CD4-positive, alpha-beta T cell treated with Interleukin-4 for 1 hour (primary cell): ENCODE data around the gene TIMP3.

Experiments
- DNase-seq, 2 donors: peaks; one replicate each; pipeline ENCODE4 v3.0.0-alpha.2; 2020 to 2022

Gene TIMP3

DNA sequence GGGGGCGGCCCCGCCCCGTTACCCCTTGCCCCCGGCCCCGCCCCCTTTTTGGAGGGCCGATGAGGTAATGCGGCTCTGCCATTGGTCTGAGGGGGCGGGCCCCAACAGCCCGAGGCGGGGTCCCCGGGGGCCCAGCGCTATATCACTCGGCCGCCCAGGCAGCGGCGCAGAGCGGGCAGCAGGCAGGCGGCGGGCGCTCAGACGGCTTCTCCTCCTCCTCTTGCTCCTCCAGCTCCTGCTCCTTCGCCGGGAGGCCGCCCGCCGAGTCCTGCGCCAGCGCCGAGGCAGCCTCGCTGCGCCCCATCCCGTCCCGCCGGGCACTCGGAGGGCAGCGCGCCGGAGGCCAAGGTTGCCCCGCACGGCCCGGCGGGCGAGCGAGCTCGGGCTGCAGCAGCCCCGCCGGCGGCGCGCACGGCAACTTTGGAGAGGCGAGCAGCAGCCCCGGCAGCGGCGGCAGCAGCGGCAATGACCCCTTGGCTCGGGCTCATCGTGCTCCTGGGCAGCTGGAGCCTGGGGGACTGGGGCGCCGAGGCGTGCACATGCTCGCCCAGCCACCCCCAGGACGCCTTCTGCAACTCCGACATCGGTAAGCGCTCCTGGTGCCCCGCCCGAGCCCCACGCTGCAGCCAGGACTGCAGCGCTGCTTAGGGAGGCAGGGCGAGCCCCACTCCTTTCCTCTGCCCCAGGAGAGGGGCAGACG, at the start of gene TIMP3:
Gene TIMP3 (plus strand): TSS at position 169 of the 700 bp plus-strand sequence. CDS start 297 bp downstream, at position 466.
- no peak for DNase-seq

DNA sequence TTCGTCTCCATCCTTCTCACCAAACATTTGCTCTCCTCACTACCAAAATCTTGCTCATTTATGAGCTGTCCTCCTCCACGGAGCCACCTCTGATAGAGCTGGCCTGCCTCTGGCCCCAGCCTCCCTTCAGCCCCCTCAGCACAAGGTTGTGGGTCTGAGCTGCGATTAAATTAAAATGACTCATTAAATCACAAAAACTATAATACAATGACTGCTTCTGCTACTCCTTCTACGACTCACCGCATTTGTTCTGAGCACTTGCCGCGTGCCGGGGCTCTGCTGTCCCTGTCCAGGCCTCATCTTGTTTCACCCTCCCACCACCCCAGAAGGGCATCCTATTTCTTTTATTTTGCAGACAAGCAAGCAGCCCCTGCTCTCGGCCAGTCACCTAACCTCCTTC, 49.2 kb upstream of the TIMP3 start:
- no peak for DNase-seq

DNA sequence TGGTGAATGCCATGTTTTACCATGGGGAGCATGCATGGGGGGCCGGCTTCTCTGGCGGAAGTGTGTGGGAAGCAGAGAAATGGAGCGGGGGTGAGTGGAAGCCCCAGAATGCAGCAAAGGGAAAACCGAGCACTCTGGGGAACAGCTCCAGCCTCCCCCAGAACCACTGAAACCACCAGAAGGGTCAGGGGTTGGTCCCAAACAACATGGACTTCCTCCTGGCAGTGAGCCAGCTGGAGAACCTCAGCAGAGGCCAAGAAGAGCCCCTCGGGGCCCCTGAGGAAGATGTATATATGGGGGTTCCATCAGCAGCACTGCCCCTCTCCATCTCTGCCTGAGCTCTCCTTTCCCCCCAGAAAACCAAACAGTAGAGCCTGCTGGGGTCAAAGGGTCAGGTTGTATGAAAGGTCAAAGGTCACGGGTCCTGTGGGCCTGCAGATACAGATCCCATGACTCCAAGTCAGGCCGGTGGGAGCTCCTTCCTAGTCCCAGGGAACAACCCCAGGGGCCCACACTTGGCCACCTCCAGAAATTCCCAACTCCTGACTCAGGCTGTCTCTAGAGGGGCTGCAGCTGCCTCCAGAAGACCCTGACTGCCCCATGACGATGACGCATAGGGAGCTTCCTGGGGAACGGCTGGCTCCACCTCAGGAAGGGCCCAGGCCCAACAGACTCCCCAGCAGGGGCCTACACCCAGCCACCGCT, 48.5 kb upstream of the TIMP3 start:
- DNase-seq: no peak

DNA sequence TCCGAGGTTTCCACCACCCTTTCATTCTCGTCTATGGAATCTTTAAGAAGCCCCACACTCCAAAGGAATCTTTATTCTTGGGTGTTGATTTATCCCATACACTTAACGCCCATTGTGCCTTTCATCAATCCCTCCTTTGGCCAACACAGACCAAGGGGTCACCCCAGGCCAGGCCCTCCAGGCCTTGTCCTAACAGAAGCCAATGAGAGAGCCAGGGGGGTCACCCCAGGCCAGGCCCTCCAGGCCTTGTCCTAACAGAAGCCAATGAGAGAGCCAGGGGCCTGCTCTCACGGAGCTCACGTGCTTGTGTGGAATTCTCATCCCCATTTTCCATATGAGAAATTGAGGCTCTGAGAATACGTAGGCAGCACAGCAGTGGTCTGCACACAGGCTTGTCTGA, 47.9 kb upstream of the TIMP3 start:
- DNase-seq: no peak

DNA sequence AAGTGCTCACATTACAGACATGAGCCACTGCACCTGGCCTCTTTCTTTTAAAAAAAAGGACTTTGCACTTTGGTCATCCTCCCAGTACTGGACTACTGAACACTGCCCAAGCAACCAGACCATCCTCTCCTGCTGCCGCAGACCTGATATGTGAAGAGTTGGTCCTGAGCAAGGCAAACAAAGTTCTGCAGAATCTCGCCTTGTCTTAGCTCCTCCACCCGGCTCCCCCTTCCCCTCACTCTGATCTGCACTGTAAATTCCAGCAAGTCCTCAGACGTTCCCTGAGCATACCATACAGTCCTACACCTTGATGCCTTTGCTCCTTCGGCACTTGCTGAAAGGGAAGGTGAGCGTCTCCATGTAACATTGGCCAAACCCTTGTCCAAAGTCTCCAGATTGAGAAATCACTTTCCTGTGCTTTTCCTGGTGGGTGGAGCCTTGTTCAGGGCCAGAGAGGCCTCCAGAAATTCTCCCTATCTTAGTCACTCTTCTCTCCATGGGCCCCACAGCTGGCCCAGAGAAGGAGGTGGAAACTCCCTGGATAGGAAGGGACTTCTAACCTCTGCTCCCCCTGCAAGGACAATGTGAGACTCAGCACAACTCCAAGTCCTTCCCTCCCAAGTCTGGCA, 47.0 kb upstream of the TIMP3 start:
- no peak for DNase-seq

DNA sequence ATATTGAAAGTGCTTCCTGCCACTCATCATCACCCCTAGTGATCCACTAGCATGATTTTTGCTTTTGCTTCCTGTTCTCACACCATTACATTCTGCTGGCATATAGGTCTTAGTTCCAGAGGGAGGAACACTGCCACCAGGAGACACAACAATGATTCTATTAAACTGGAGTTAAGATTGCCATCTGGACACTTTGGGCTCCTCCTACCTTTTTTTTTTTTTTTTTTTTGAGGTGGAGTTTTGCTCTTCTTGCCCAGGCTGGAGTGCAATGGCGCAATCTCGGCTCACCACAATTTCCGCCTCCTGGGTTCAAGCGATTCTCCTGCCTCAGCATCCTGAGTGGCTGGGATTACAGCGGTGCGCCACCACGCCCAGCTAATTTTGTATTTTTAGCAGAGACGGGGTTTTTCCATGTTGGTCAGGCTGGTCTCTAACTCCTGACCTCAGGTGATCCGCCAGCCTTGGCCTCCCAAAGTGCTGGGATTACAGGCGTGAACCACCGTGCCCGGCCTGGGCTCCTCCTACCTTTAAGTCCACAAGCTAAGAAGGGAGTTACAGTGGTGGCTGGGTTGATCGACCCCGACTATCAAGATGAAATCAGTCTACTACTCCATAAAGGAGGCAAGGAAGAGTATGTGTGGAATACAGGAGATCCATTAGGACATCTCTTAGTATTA, 44.3 kb upstream of the TIMP3 start:
- DNase-seq: peak in 1 of 2 donors; percentile 24

DNA sequence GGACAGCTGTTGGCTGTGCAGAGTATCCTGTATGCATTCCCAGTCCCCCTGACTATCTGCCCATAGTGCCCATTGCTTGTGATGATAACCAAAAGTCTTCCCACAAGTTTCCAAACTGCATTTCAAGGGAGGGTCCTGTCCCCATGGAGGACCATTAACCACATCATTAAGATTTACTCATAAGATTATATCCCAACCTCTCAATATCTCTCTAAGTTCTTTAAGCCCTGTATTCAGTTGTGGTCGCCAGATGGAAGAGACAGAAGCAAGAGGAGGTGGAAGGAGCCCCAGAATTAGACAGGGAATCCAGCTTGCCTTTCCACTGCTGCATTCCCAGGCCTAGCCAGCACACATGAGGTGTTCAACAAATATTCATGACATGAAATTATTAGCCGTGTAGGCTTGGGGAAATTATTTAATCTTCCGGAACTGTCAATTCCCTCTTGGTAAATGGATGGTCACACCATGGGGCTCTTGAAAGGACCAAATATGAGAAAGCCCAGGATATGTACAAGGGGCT, 42.6 kb upstream of the TIMP3 start:
- no peak for DNase-seq

DNA sequence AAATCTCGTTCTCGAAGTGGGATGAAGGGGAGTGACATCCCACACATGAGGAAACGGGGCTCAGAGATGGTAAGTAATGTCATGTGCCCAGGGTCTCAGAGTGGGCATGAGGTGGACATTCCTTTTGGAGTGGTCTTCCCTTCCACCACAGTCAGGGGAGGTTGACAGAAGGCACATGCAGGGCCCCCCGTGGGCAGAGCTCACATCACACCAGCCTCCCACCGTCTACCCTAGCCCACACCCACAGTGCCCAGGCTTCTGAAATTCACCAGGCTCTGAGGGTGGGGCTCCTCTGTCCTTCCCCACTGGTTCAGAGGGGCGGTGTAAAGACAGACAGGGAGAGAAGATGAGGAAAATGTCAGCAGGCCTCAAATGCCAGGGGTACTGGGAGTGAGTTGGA, 41.1 kb upstream of the TIMP3 start:
- DNase-seq: no peak

DNA sequence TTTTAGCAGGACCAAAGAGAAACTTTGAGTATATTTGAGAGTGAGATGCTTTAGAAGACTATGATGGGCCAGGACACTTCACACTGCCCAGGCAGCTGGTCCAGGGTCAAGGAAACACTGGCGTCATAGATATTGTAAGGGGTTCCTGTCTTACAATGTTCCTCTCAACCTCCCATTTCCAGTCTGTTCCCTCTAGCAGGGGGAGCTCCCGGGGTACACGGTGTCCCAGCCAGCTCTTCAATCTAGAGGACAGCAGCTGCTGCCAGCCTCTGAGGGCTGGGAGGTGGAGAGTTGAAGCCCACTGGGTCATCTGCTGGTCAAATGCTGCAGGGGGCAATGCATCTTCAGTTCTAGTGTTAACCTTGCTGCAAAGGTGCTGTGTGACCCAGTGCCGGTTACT, 40.7 kb upstream of the TIMP3 start:
- DNase-seq: no peak

DNA sequence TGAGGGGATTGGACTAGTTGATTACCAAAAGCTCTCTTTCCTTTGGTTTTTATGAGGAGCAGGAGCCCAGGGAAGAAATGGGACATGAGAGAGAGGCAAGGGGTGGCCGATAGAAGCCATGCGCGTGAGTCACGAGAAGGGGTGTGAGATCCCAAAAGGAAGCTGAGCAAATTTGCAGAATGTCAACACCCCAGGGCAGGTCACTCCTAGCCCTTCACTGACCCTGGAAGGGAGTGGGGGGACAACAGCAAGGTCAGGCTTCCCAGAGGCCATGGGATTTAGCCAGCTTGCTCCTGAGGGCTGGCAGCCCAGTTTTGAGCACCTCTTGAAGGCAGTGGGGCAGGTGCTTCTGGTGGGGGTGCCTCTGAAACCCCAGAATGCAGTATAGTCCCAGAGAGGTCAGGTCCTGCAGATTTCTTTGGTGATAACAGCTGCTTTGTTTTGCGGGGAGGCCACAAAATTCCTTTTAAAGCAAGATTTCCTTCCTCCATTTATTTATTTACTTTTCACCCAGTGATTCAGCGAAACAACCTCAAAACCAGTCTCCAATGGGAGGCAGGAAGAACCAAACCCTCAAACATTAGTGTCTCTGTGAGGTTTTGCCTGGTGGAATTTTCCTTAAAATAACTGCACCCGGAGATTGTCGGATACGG, 40.1 kb upstream of the TIMP3 start:
- no peak for DNase-seq

DNA sequence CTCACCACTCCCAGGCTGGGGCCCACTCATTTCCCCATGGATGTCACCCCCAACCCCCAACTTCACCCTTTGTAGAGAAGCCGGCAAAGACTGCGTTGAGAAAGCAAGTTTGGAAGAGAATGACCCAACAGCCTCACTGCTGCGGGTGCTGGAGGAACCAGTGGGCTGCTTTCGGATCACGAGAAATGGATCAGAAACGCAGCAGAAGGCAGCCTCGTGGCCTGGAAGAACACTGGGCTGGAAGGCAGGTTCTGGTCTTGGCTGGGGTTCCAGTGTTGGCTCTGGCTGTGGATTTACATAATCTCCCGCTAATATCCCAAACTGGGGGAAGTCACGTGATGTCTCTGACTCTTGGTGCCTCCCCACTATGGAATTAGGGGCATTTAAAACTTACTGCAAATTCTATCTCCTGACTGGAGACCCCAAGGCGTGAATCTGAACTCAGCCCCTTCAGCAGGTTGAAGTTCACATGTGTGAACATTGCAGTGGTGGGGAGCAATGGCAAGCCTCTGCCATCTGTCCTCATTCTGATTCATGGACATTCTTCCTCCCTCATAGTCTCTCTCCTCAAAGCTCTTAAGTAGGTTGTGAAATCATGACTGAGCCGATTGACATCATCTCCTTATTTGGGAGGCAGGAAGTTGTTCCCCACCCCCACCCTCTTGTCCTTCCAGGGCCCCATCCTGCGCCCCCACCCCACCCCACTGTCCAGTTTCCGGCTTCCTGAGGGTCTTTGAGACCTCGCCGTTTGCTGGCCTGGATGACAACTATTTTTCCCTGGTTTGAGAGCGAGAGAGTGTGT, 37.0 kb upstream of the TIMP3 start:
- no peak for DNase-seq

DNA sequence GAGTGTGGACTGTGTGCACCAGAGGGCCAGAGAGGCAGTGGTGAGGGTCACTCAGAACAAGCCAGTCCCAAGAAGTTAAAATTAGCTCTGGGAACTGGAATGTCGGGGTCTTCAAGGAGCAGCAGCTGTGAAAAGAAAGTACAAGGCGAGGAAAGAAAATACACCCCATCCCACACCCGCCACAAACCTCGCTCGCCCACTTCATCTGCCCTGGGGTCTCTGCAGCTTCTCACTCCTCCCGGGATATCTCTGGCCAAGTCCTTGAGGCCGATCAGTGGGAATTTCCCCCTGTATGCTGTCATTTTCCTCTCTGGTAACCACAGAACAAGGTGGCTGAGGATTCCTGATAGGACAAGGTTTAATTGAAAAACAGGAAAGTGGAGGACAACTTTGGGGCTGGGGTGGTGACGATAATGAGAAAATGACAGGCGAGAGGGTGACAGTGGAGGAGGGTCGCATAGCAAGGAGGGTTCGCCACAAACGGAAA, 36.3 kb upstream of the TIMP3 start:
- DNase-seq: no peak

DNA sequence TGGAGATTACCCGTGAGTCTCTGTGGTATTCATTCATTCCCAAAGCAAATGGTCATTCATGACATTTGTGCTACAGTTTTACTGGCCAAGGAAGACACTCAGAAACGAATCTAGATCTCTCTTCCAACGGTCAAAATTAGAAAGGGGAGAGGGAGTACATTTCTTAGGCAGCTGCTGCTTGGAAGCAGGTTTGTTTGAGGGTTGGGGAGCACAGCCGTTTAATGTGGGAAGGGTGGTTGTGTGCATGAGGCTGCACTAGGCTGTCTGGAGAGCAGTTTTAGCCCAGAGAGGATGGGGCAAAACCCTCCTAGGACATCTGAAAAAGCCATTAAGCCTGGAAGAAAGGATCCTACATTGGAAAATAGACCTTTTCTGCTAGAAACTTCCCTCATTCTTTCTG, 29.7 kb upstream of the TIMP3 start:
- DNase-seq: no peak

DNA sequence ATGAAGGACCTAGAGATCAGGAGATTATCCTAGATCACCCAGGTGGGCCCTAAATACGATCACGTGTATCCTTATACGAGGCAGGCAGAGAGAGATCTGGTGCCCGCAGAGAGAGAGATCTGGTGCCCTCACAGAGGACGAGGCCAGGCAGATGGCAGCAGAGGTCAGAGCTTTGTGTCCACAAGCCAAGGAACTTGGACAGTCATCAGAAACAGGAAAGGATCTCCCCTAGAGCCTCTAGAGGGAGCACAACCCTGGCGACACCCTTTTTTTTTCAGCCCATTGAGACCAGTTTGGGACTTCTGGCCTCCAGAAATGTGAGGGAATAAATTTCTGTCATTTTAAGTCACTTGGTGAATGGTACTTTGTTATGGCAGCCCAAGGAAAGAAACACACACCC, 25.5 kb upstream of the TIMP3 start:
- no peak for DNase-seq

DNA sequence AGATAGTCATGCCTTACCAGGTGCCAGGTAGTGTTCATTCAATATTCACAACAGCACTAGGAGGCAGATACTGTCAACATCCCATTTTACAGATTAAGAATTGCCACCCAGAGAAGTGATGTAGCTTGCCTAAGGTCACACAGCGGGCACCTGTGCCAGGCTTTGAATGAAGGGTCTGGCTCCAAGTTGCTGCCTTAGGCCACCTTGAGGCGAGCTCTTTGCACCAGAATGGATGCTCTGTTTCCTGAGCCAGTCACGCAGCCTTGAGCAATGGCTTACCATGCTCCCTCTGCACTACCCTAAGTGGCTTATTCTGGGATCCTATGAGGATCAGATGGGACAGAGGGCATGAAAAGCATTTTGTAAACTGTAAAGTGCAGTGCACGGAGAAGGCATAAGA, 25.1 kb upstream of the TIMP3 start:
- DNase-seq: no peak

DNA sequence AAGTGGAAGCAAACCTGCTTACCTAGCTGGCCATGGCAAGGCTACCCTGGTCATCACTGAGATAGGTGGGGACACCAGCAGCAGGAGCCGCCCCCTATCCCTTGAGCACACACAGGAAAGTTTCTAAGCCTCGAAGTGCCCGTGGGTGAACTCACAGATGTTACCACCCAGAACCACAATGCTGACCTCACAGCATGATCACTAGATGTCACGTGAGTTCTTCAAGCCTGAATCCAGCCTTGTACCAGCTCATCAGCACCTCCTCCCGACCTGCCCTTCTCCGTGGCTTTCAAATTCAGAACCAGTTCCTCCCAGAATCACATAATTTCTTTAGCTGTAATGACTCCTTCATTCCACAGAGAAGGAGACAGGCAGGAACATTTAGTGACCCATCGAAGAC, 24.7 kb upstream of the TIMP3 start:
- DNase-seq: no peak

DNA sequence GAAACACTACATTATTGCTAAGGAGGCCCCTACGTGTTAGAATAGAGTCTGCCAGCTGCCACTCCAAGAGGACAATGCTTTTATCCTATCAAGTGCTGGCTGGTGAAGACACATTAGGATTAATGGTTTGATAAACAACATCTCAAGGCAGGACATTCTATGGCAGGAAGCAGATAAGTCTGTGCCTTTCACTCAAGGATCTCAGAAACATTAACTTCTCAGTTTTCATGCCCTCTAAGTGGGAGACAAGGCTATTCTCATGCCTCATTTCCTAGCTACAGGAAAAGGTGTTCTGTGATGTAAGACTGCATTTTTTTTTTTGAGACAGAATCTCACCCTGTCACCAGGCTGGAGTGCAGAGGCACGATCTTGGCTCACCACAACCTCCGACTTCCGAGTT, 23.5 kb upstream of the TIMP3 start:
- DNase-seq: no peak

DNA sequence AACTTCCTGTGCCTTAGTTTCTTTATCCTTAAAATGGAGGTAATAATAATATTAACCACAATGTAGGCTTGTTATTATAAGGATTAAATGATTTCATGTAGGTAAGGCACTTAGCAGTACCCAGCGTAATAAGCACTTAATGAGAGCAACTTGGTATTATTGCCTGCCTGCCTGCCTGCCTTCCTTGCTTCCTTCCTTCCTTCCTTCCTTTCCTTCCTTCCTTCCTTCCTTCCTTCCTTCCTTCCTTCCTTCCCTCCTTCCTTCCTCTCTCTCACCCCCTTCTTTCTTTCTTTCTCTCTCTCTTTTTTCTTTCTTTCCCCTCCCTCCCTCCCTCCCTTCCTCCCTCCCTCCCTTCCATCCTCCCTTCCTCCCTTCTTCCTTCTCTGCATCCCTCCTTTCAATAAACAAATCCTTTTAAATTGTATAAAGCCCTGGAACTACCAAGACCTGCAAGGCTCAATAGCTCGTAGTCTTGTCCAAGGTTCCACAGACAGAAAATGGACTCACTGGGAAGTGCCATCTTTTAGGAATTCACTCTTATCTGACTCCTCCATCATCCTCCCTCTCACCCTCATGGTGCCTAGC, 20.7 kb upstream of the TIMP3 start:
- no peak for DNase-seq

DNA sequence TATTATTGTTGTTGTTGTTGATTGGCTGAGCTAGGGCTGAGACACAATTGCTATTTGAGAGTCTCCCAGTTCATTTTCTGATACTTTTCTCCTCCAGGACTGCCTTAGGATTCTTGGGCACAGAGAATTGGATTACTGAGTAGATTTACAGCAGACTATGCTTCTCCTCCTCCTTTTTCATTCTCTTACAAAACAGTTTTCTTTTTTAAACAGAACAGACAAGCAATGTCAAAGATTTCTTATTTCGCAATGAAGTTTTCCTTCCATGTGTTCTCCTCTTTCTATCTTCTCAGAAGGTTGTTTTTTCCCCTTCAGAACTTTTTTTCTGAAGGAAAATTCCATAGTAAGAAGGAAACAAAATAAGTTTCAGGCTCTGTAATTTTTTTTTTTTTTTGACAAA, 19.8 kb upstream of the TIMP3 start:
- no peak for DNase-seq

DNA sequence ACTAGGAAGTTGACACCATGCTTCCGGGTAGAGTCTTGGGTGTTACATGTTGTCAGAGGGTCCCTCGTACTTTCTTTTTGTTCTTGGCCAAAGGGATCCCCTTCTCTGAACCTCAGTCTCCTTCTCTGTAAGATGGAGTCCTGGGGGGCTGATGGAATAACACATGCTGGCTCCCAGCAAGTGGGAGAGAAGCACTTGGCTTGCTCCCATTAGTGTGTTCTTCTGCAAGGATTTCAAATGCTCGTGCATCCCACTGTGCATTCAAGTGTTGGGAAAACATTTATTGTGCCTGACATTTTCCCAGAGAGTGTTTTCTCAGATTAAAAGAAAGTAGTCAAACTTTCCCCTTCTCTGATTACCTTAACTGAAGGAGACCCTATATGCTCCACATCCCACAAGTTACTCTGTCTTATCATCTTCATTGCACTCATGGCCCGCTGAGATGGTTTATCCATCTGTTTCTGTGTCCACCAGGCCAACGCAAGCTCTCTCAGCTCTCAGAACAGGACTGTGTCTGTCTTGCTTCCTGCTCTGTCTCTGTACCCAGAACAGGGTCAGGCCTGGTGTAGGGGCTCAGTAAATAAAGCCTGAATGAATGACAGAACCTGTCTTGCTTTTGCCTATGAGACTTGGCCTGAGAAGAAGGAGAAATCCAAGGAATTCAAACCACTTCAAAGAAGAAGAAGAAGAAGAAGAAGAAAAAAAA, 16.0 kb upstream of the TIMP3 start:
- no peak for DNase-seq

DNA sequence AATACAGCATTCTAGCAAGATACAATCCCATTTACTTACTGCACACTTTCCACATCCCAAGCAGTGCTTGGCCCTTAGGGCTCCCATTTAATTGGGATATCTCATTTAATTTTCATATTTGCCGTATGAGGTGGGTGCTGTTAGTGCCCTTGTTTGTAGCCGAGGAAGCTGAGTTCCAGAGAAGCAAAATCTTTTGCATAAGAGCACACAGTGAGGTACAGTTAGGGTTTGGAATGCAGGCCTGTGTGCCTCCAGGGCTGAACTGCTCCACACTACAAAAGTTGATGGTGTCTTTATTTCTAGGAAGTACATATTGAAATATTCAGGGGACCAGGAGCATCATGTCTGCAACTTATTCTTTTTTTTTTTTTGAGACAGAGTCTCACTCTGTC, 15.5 kb upstream of the TIMP3 start:
- no peak for DNase-seq
